H1 (cell line): ENCODE data around the gene TCEA2. TPM values are rescaled to one million over a fixed set of nuclear protein-coding genes. Genes with fewer than 3 reads are reported as not detected.
A peak's percentile ranks its signal among the peaks of the same experiment; 100 is the strongest.

ENCODE experiments used
- CTCF ChIA-PET: fragments of 300-600 bp; sonication (Branson Sonifier 250); formaldehyde crosslinking; loops from one replicate; lab custom pipeline; 2021; ENCODE audit not compliant: partially characterized antibody; lab: Charles Lee
- POLR2A ChIA-PET: fragments of 300-600 bp; sonication (Branson Sonifier 250); formaldehyde crosslinking; loops from one replicate; lab custom pipeline; 2021; ENCODE audit warnings: inconsistent platforms; ENCODE audit not compliant: partially characterized antibody; lab: Charles Lee
- DNase-seq, 2 experiments: peaks; one replicate each; pipeline versions ENCODE4 v3.0.0 to v3.0.0-alpha.2; 2010 to 2022; ENCODE audit warnings: low spot score in 2 of 2, low read depth in 1 of 2, mixed read lengths in 1 of 2
- FAIRE-seq: peaks from 2 replicates; lab custom pipeline; 2011; peaks lifted over from hg19 to GRCh38; lab: Jason Lieb, UNC
- H2AFZ ChIP-seq: 2 replicates; pipeline ENCODE4 v1.8.1; 2012; ENCODE audit warnings: low read length, inconsistent platforms
- H2AK5ac ChIP-seq: 2 replicates; pipeline ENCODE4 v1.6.1; 2013; ENCODE audit warnings: low read depth, low read length
- H2BK120ac ChIP-seq: replicated peaks from 2 replicates; pipeline ENCODE3; 2013; ENCODE audit warnings: low read depth, low read length, inconsistent platforms
- H2BK12ac ChIP-seq: 2 replicates; pipeline ENCODE4 v1.6.1; 2013; ENCODE audit warnings: low read depth, low read length
- H2BK15ac ChIP-seq: 2 replicates; pipeline ENCODE4 v1.6.1; 2013; ENCODE audit warnings: low read length
- H2BK20ac ChIP-seq: 2 replicates; pipeline ENCODE4 v1.6.1; 2013; ENCODE audit warnings: low read length
- H2BK5ac ChIP-seq: 2 replicates; pipeline ENCODE4 v1.6.1; 2013; ENCODE audit warnings: low read depth, low read length
- H3K14ac ChIP-seq: 2 replicates; pipeline ENCODE4 v1.6.1; 2013; ENCODE audit warnings: inconsistent platforms; ENCODE audit not compliant: insufficient read length
- H3K18ac ChIP-seq: 2 replicates; pipeline ENCODE4 v1.6.1; 2013; ENCODE audit warnings: low read length; ENCODE audit errors: extremely low read depth
- H3K23ac ChIP-seq: 2 replicates; pipeline ENCODE4 v1.6.1; 2013; ENCODE audit warnings: inconsistent platforms; ENCODE audit not compliant: insufficient read length
- H3K23me2 ChIP-seq: 2 replicates; pipeline ENCODE4 v1.6.1; 2013; ENCODE audit warnings: low read depth, low read length
- H3K27ac ChIP-seq: 2 replicates; pipeline ENCODE4 v1.6.1; 2011; ENCODE audit warnings: low read depth, low read length, inconsistent platforms
- H3K27me3 ChIP-seq, 4 experiments: replicated peaks in 1 of 4; 1 replicate in 1 of 4; 2 replicates in 3 of 4; pipeline versions ENCODE4 v1.6.1 to v1.8.1; 2011 to 2013; ENCODE audit warnings: low read length in 3 of 4, mild to moderate bottlenecking in 3 of 4, inconsistent platforms in 2 of 4, mixed read lengths in 2 of 4, moderate library complexity in 1 of 4; ENCODE audit not compliant: control insufficient read depth in 3 of 4, insufficient read depth in 3 of 4; ENCODE audit errors: extremely low read depth in 1 of 4
- H3K36me3 ChIP-seq, 4 experiments: 2 replicates each; pipeline versions ENCODE4 v1.6.1 to v1.8.1; 2011 to 2013; ENCODE audit warnings: mild to moderate bottlenecking in 4 of 4, low read length in 3 of 4, moderate library complexity in 2 of 4, control low read depth in 1 of 4, inconsistent platforms in 1 of 4; ENCODE audit not compliant: insufficient read depth in 4 of 4, control insufficient read depth in 2 of 4
- H3K4ac ChIP-seq: replicated peaks from 2 replicates; pipeline ENCODE3; 2013; ENCODE audit warnings: low read length, low read depth, mixed read lengths, inconsistent platforms; ENCODE audit not compliant: insufficient read length
- H3K4me1 ChIP-seq, 4 experiments: replicated peaks in 1 of 4; 1 replicate in 1 of 4; 2 replicates in 3 of 4; pipeline versions ENCODE4 v1.6.1 to v1.8.1; 2011 to 2013; ENCODE audit warnings: low read length in 3 of 4, inconsistent platforms in 2 of 4, mixed read lengths in 1 of 4; ENCODE audit not compliant: insufficient read depth in 4 of 4, control insufficient read depth in 3 of 4
- H3K4me2 ChIP-seq, 2 experiments: 2 replicates each; pipeline versions ENCODE4 v1.6.1 to v1.8.1; 2011 to 2013; ENCODE audit warnings: low read depth in 2 of 2, low read length in 2 of 2, control low read depth in 1 of 2, inconsistent platforms in 1 of 2, mild to moderate bottlenecking in 1 of 2; ENCODE audit not compliant: insufficient read depth in 1 of 2
- H3K4me3 ChIP-seq, 4 experiments: fragments of 200-600, 300-600 bp in 1 of 4; sonication (generic), shearing (Covaris generic), sonication (Bioruptor Twin) in 1 of 4; 2 replicates each; pipeline versions ENCODE4 v1.5.1 to v1.8.1; 2011 to 2016; ENCODE audit warnings: low read length in 4 of 4, low read depth in 3 of 4, control low read depth in 2 of 4, inconsistent platforms in 2 of 4, mild to moderate bottlenecking in 2 of 4, mixed read lengths in 1 of 4, moderate library complexity in 1 of 4; ENCODE audit not compliant: insufficient read depth in 2 of 4; ENCODE audit errors: extremely low read depth in 1 of 4
- H3K56ac ChIP-seq: replicated peaks from 2 replicates; pipeline ENCODE3; 2013; ENCODE audit warnings: low read depth, mild to moderate bottlenecking, mixed read lengths, low read length, inconsistent platforms; ENCODE audit not compliant: insufficient read length
- H3K79me1 ChIP-seq: 2 replicates; pipeline ENCODE4 v1.6.1; 2013; ENCODE audit warnings: low read depth, low read length, control low read depth
- H3K79me2 ChIP-seq, 2 experiments: 2 replicates each; pipeline versions ENCODE4 v1.6.1 to v1.8.1; 2012 to 2013; ENCODE audit warnings: low read length in 2 of 2, mild to moderate bottlenecking in 2 of 2, inconsistent platforms in 1 of 2; ENCODE audit not compliant: insufficient read depth in 2 of 2, control insufficient read depth in 1 of 2
- H3K9ac ChIP-seq, 4 experiments: replicated peaks in 1 of 4; 1 replicate in 1 of 4; 2 replicates in 3 of 4; pipeline versions ENCODE4 v1.6.1 to v1.8.1; 2011 to 2013; ENCODE audit warnings: low read depth in 3 of 4, low read length in 3 of 4, control low read depth in 2 of 4, mild to moderate bottlenecking in 2 of 4, moderate library complexity in 2 of 4, inconsistent platforms in 1 of 4; ENCODE audit errors: extremely low read depth in 1 of 4
- H3K9me3 ChIP-seq, 2 experiments: 2 replicates each; pipeline versions ENCODE4 v1.6.1 to v1.8.1; 2012 to 2013; ENCODE audit warnings: mild to moderate bottlenecking in 2 of 2, moderate library complexity in 2 of 2, control low read depth in 1 of 2, inconsistent platforms in 1 of 2, low read depth in 1 of 2, low read length in 1 of 2, mixed read lengths in 1 of 2; ENCODE audit not compliant: insufficient read depth in 2 of 2
- H4K20me1 ChIP-seq, 2 experiments: replicated peaks in 1 of 2; 2 replicates each; pipeline versions ENCODE3 to v1.8.1; 2011 to 2013; ENCODE audit warnings: inconsistent platforms in 2 of 2, low read length in 2 of 2, mild to moderate bottlenecking in 1 of 2; ENCODE audit not compliant: insufficient read depth in 2 of 2, control insufficient read depth in 1 of 2
- H4K5ac ChIP-seq: 2 replicates; pipeline ENCODE4 v1.6.1; 2013; ENCODE audit warnings: low read length, low read depth, mixed read lengths, inconsistent platforms; ENCODE audit not compliant: insufficient read length
- H4K8ac ChIP-seq: 2 replicates; pipeline ENCODE4 v1.8.0; 2013; ENCODE audit warnings: mild to moderate bottlenecking, moderate library complexity, low read length, inconsistent platforms; ENCODE audit not compliant: insufficient read depth; ENCODE audit errors: extremely low read depth
- H4K91ac ChIP-seq: replicated peaks from 2 replicates; pipeline ENCODE3; 2013; ENCODE audit warnings: low read length, mixed read lengths, inconsistent platforms; ENCODE audit not compliant: insufficient read length
- ASH2L ChIP-seq: fragments of 200-600, 300-600 bp; sonication (generic); IDR thresholded peaks from one replicate; pipeline ENCODE4 v1.7.1; 2017; ENCODE audit warnings: low read length
- GABPA ChIP-seq: IDR thresholded peaks from 2 replicates; pipeline ENCODE4 v1.6.1; 2011; ENCODE audit warnings: mild to moderate bottlenecking, low read length, moderate library complexity, borderline replicate concordance; ENCODE audit not compliant: insufficient read depth
- HDAC2 ChIP-seq, 2 experiments: fragments of 300-600 bp in 1 of 2; sonication (generic) in 1 of 2; IDR thresholded peaks; 2 replicates each; pipeline ENCODE4 v1.6.1; 2011 to 2012; ENCODE audit warnings: low read depth in 2 of 2, low read length in 2 of 2, mild to moderate bottlenecking in 2 of 2, moderate library complexity in 2 of 2, borderline replicate concordance in 1 of 2, inconsistent platforms in 1 of 2
- KDM5A ChIP-seq: fragments of 200-600 bp; IDR thresholded peaks from 2 replicates; pipeline ENCODE4 v1.7.1; 2012; ENCODE audit warnings: mild to moderate bottlenecking, low read length, inconsistent platforms, mixed read lengths
- MAFK ChIP-seq: IDR thresholded peaks from 2 replicates; pipeline ENCODE4 v1.6.1; 2012; ENCODE audit warnings: low read depth, mild to moderate bottlenecking, improper control_type of control experiment, low read length
- NRF1 ChIP-seq: IDR thresholded peaks from 2 replicates; pipeline ENCODE4 v1.6.1; 2011; ENCODE audit warnings: mild to moderate bottlenecking, low read depth, low read length, improper control_type of control experiment
- RFX5 ChIP-seq: IDR thresholded peaks from 2 replicates; pipeline ENCODE4 v1.6.1; 2011; ENCODE audit warnings: low read depth, low read length, improper control_type of control experiment, borderline replicate concordance
- SP2 ChIP-seq: IDR thresholded peaks from 2 replicates; pipeline ENCODE4 v1.6.1; 2012; ENCODE audit warnings: mild to moderate bottlenecking, low read length, inconsistent platforms
- SP4 ChIP-seq: IDR thresholded peaks from 2 replicates; pipeline ENCODE4 v1.6.1; 2012; ENCODE audit warnings: low read length, inconsistent platforms
- TCF12 ChIP-seq: IDR thresholded peaks from 2 replicates; pipeline ENCODE4 v1.6.1; 2011; ENCODE audit warnings: low read depth, mild to moderate bottlenecking, low read length
- ZNF274 ChIP-seq: IDR thresholded peaks from 2 replicates; pipeline ENCODE4 v1.7.0; 2012; ENCODE audit warnings: low read length, borderline replicate concordance; ENCODE audit errors: extremely low read depth
- WGBS, 2 experiments: shearing (Covaris generic) in 1 of 2; methylation state at CpG; one replicate each; pipeline versions ENCODE4 v1.1.6 to v1.1.7; 2013 to 2015; ENCODE audit warnings: low lambda C conversion rate in 2 of 2, mixed read lengths in 2 of 2, inconsistent platforms in 1 of 2, low coverage in 1 of 2, missing lambda C conversion rate in 1 of 2; ENCODE audit not compliant: insufficient replicate concordance in 2 of 2, insufficient coverage in 1 of 2, insufficient read length in 1 of 2; ENCODE audit errors: extremely low coverage in 1 of 2, missing lambda C conversion rate in 1 of 2; 5-methylcytosine and 5-hydroxymethylcytosine counted together
- polyA plus RNA-seq, 7 experiments: library from polyadenylated mRNA; depleted of rRNA in 3 of 7; stranded (reverse) in 5 of 7; unstranded in 2 of 7; fragments of >200 nt in 5 of 7; fragments of 200-250 nt in 2 of 7; gene quantifications; 1 replicate in 5 of 7; 2 replicates in 1 of 7; 4 replicates in 1 of 7; pipeline versions ENCODE4 v1.2.1 to v1.2.3, GENCODE V29; 2011 to 2013; ENCODE audit warnings: missing spikeins in 2 of 7, mixed read lengths in 2 of 7
- total RNA-seq: library from RNA; stranded (reverse); fragmentation: NEBNext Ultra II Directional; extraction: Animal tissue kit (Norgen Biotek cat#: 25700); gene quantifications from 2 replicates; pipeline ENCODE4 v1.2.1, GENCODE V29; 2021
- TF ChIP-seq, protein P1 (sequence below): IDR thresholded peaks from 2 replicates; pipeline ENCODE4 v1.6.1; 2012; ENCODE audit warnings: inconsistent platforms
- TF ChIP-seq, protein P2 (sequence below): IDR thresholded peaks from 2 replicates; pipeline ENCODE4 v1.6.1; 2011; ENCODE audit warnings: low read depth, mild to moderate bottlenecking, low read length; ENCODE audit not compliant: insufficient read depth

TCEA2 gene
- total and polyA plus RNA-seq, 2 of the 8 experiments (the other 6 are each of a cell fraction or from before 2014, with no cell fraction given), result 41.4 to 42.3 TPM

DNA sequence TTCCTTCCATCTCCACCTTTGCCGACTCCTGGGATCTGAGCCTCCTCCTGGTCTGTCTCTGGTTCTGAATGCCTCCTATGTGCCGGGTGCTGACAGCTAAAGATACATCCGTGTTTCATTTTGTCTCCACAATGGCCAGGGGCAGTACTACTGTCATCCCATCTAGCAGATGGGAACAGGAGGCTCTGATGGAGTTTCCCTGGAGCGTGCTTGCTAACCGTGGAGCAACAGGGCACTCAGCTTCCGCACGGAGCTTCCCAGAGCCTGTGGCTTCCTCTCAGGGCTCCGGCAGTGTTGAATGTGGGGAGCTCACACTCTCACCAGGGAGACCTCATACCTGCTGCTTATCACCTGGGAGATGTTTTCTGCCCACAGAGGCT is 56.3 kb downstream of the TCEA2 start:
- Histone ChIP-seq H4K5ac (no peak overlapping the region), H3K18ac (no peak overlapping the region), H3K4me3 (no peak overlapping the region), H3K27ac (no peak overlapping the region), H3K9ac (no peak overlapping the region), H3K4me2 (no peak overlapping the region), H2BK15ac (peak overlapping the region; percentile 40; the same call in 1 of the 2 replicates), H3K23me2 (no peaks in the 10 kb centered on the region), H3K27me3 (no peaks in the 10 kb centered on the region; a peak in 2 of 7 replicates), H3K79me1 (no peaks in the 10 kb centered on the region), H3K4me1 (no peaks in the 10 kb centered on the region; a peak in 2 of 7 replicates), H4K20me1 (no peaks in the 10 kb centered on the region), H3K9me3 (no peaks in the 10 kb centered on the region), H2AK5ac (no peak overlapping the region), H3K56ac (no peak overlapping the region), H4K91ac (no peak overlapping the region), H2AFZ (no peak overlapping the region), H2BK12ac (0 out of 2 replicates have a peak overlapping the region, but pooled peaks have one; percentile 62), H2BK20ac (no peak overlapping the region), H2BK5ac (no peak overlapping the region), H3K36me3 (no peaks in the 10 kb centered on the region), H2BK120ac (no peak overlapping the region), H3K14ac (no peak overlapping the region), H4K8ac (peak overlapping the region; percentile 79; the same call in 1 of the 2 replicates), H3K23ac (no peak overlapping the region), H3K79me2 (no peaks in the 10 kb centered on the region), H3K4ac (no peak overlapping the region)
- ChIA-PET POLR2A (interaction anchor here (0.7 to 1.3 kb wide), 3 partner anchors 35 to 76 kb away, joined by 3 to 4 read pairs (median 3); partner anchors contain the start of gene LKAAEAR1), CTCF (interaction anchor here (1.0 to 10.1 kb wide), 18 partner anchors 11 to 134 kb away, joined by 3 to 144 read pairs (median 10); partner anchors contain the start of genes C20orf204, LKAAEAR1, NPBWR2 and OPRL1)
- DNase-seq, result no peak
- 84% methylated on average over 8 of the region's 8 CpGs; no CpG with 5 or more reads in 1 of the 2 experiments for WGBS, 2 experiments
- FAIRE-seq, result no peak
- TF ChIP-seq KDM5A (no peak), NRF1 (no peak), SP4 (no peak), ZNF274 (no peak), SP2 (no peak), TCF12 (no peak), MAFK (no peak), GABPA (no peak), ASH2L (no peak), HDAC2 (IDR thresholded peaks at IDR 0.05; ENCODE audit: borderline replicate concordance in 1 of 2, low read depth in 2 of 2, low read length in 2 of 2) (no peak), RFX5 (no peak)
- TF ChIP-seq, protein P1, sequence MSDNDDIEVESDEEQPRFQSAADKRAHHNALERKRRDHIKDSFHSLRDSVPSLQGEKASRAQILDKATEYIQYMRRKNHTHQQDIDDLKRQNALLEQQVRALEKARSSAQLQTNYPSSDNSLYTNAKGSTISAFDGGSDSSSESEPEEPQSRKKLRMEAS, result no peak
- TF ChIP-seq, protein P2, sequence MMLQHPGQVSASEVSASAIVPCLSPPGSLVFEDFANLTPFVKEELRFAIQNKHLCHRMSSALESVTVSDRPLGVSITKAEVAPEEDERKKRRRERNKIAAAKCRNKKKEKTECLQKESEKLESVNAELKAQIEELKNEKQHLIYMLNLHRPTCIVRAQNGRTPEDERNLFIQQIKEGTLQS, result no peak
